Measurements from ENCODE around the gene ZBTB7A. TPM values are rescaled to one million over a fixed set of nuclear protein-coding genes. Genes with fewer than 3 reads are reported as not detected.

The ZBTB7A gene
- total RNA-seq = 29.4 and 30.0 TPM in 2 replicates
- long read RNA-seq, partial matches to known transcripts = 0 of 1 reads
- long read RNA-seq, other reads (novel, unspliced or antisense) = 1 of 1 reads

- H3K4me1 Mint-ChIP-seq (ENCODE audit: unreplicated experiment) = peaks cover 21% of the 10 kb centered on the region
- H3K9me3 Mint-ChIP-seq (ENCODE audit: unreplicated experiment) = no peaks in the 10 kb centered on the region
- no peak within 1 kb of the TSS for H3K27ac Mint-ChIP-seq (ENCODE audit: unreplicated experiment)
- no peak for DNase-seq (ENCODE audit: extremely low spot score, unreplicated experiment)
- no peaks in the 10 kb centered on the region for H3K27me3 Mint-ChIP-seq (ENCODE audit: unreplicated experiment)
- no peaks in the 10 kb centered on the region for H3K36me3 Mint-ChIP-seq (ENCODE audit: unreplicated experiment)
- TF ChIP-seq CTCF (IDR thresholded peaks at IDR 0.05) = no peak
- H3K4me3 Mint-ChIP-seq (ENCODE audit: unreplicated experiment) = peak within 1 kb of the TSS; percentile 72
Measured at GRCh38 chr19:4066682-4067395, at the start of gene ZBTB7A. TSS of gene ZBTB7A (minus strand) at chr19:4066899. CDS start at chr19:4055232, 11,667 bp downstream.

GRCh38 chr19:4115818-4116385 is 49.2 kb upstream of the ZBTB7A start:
- no peak overlapping the region for H3K27ac Mint-ChIP-seq (ENCODE audit: unreplicated experiment)
- H3K4me3 Mint-ChIP-seq (ENCODE audit: unreplicated experiment) = no peak overlapping the region
- H3K4me1 Mint-ChIP-seq (ENCODE audit: unreplicated experiment) = peaks cover 5% of the 10 kb centered on the region
- peaks cover 36% of the 10 kb centered on the region for H3K36me3 Mint-ChIP-seq (ENCODE audit: unreplicated experiment)
- no peak for TF ChIP-seq CTCF (IDR thresholded peaks at IDR 0.05)
- no peaks in the 10 kb centered on the region for H3K9me3 Mint-ChIP-seq (ENCODE audit: unreplicated experiment)
- DNase-seq (ENCODE audit: extremely low spot score, unreplicated experiment) = no peak
- H3K27me3 Mint-ChIP-seq (ENCODE audit: unreplicated experiment) = no peaks in the 10 kb centered on the region

- TF ChIP-seq CTCF (IDR thresholded peaks at IDR 0.05) = no peak
- Mint-ChIP-seq H3K27me3 (ENCODE audit: unreplicated experiment) (no peaks in the 10 kb centered on the region), H3K9me3 (ENCODE audit: unreplicated experiment) (no peaks in the 10 kb centered on the region), H3K4me1 (ENCODE audit: unreplicated experiment) (peaks cover 2% of the 10 kb centered on the region), H3K27ac (ENCODE audit: unreplicated experiment) (no peak overlapping the region), H3K36me3 (ENCODE audit: unreplicated experiment) (peaks cover 41% of the 10 kb centered on the region), H3K4me3 (ENCODE audit: unreplicated experiment) (no peak overlapping the region)
- no peak for DNase-seq (ENCODE audit: extremely low spot score, unreplicated experiment)
Measured at GRCh38 chr19:4115050-4115817, 48.5 kb upstream of the ZBTB7A start.

- Mint-ChIP-seq H3K27me3 (ENCODE audit: unreplicated experiment) (no peaks in the 10 kb centered on the region), H3K36me3 (ENCODE audit: unreplicated experiment) (peaks cover 43% of the 10 kb centered on the region), H3K27ac (ENCODE audit: unreplicated experiment) (no peak overlapping the region), H3K9me3 (ENCODE audit: unreplicated experiment) (no peaks in the 10 kb centered on the region), H3K4me1 (ENCODE audit: unreplicated experiment) (no peaks in the 10 kb centered on the region), H3K4me3 (ENCODE audit: unreplicated experiment) (no peak overlapping the region)
- TF ChIP-seq CTCF (IDR thresholded peaks at IDR 0.05) = no peak
- DNase-seq (ENCODE audit: extremely low spot score, unreplicated experiment) = no peak
Measured at GRCh38 chr19:4114181-4114580, 47.5 kb upstream of the ZBTB7A start.
